GM21528 (cell line): ENCODE results near the gene SND1.

Experiments used
- ATAC-seq: cut with Tn5 transposase; IDR thresholded peaks from one replicate; pipeline ENCODE4 v1.9.1; 2021; ENCODE audit warnings: mild to moderate bottlenecking, moderate library complexity; ENCODE audit not compliant: unreplicated experiment, low FRiP score

SND1 gene

DNA sequence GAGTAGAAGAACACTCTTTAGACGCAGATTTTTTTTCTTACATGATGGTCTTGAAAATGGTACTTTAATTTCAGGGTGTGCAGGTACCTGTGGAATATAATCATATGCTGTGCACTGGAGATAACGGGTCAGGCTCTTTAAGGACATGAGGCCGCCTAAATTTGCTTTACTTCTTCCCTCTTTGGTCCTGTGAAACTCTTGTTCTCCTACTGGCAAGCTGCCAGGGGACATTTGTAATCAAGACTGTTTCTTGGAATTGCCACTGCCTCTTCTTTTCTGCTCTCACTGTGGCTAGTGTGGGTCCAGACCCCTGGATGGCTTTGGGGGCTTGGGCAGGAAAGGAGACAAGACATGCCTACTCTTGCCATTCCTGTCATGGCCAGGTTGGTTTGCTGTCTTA, 146.0 kb downstream of the SND1 start:
- ATAC-seq = no peak

DNA sequence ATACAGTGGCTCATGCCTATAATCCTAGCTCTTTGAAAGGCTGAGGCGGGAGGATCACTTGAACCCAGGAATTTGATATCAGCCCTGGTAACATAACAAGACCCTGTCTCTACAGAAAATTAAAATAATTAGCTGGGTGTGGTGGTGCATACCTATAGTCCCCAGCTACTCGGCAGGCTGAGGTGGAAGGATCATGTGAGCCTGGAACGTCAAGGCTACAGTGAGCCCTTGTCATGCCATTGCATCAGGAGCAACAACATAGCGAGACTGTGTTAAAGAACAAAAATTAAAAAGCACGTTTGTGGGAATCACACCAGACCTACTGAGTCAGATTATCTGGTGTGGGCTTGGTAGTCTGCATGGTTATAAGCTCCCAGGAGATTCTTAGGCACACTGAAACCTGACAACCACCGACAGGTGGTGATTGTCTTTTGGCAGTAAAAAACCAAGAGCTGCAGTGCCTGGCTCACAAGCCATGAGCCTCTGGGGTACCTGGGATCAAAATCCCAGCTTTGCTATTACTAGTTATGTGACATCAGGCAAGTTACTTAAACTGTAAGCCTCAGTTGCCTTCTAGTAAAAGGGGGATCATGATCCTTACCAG, 146.9 kb downstream of the SND1 start:
- no peak for ATAC-seq

DNA sequence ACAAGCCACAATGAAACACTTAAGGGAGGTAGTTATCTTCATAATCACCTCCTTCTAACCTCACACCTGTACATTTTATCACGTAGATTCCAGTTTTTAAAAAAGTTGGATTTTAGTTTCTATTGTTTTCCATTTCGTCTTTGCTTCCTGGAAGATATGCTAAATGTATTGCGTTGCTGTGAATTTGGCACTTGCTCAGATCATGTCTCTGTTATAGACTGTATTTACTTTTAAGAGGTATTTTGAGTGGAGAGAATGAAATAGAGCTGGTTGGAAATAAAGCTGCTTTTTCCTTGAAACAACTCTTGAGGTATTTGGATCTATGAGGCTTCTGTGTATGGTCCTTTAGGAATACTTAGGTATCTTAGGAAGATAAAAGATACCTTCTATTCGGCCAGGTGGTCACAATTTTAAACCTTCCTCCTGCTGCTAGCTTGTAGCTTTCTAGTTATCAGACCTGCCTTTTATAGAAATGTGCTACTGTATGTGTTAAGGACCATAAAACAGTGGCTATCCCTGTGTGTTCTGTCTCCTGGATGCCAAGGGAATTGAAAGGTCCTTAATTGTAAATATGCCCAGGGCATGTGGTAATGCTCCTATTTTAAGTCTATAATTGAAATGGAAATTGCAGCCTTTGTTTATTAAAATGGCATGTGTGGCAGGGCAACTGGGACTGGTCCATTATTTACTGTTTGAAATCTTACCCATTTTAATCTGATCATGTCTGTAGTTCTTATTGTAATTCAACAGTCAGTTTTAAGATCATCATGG, 147.7 kb downstream of the SND1 start:
- ATAC-seq = no peak

DNA sequence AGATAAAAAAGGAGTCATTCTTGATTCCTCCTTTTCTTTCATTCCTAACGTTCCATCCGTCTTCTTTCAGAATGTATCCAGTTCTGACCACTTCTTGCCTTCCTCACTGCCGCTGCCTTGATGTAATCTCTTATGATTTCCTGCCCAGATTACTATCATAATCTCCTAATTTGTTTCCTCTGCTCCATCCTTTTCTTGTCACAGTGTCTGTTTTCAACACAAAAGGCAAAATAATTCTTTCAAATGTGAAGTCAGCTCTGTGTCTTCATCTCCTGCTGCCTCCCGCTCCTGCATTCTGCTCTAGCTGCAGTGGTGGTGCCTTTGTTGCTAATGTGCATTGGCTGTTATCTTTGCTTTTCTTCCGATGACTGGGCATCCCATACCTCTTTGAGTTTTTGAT, 150.9 kb downstream of the SND1 start:
- no peak for ATAC-seq

DNA sequence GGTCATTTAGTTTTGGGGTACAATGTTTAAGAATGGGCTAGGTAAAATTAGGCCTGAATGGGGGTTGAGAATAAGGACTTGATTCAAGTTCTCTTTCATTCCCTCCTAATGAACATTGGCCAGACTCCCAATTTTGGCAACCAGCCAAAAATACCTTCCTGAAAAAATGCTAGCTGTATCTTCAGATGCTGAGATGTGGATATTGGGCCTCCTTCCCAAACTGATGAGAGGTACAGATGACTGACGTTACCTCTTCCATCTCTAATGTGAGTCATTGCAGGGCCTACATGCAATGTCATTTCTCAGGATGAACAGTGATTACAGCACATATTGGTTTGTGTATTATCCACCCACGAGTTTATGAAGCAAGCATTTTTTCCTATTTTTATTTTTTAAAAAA, 151.6 kb downstream of the SND1 start:
- no peak for ATAC-seq

- ATAC-seq = no peak
Observed at GRCh38 chr7:127807340-127807739, 155.3 kb downstream of the SND1 start.

- ATAC-seq = no peak
Observed at GRCh38 chr7:127807829-127808228, 155.8 kb downstream of the SND1 start.

- no peak for ATAC-seq
Observed at GRCh38 chr7:127809261-127809702, 157.3 kb downstream of the SND1 start.

GRCh38 chr7:127810113-127810512, 158.1 kb downstream of the SND1 start:
- ATAC-seq = no peak

DNA sequence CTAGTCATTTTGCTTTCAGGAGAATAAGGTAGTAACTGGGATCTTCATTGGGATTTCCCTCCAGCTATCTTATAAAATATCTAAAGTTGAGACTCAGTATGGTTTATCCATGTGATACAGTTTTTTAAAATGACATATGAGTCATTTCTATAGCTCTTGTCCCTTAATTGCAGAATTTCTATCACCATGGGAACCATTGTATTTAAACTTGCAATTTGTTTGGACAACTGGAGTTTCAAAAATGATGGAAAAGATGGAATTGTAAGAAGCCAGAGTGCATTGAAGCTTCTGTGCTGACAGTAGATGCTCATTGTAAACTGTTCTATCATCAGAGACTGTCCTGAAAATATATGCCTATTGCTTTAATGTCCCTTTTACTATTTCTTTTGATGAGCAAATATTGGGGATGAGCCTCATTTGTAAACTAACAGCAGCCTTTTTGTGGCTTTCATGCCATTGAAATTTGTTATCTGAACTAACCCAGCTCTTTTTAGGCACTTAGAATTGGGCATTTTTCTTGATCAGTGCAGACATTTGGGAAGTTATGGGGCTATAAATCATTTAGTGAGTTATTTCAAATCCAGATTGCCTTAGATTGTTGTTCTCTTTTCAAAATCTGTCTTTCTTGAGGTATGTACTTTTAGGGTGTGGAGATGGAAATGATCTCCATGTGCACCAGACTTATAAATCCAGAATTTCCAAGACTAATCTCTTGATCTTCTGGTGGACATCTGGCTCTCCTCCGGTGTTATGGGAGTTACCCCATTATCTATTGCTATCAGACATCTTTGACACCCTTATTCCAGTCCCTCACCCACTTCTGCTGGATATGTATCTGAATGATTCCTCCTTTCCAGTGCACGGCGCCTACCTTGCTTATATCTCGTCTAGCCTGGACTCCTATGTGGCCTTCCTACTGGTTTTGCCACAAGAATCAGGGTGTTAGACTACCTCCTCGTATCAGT, 159.0 kb downstream of the SND1 start:
- ATAC-seq = no peak

GRCh38 chr7:127812540-127812939, 160.5 kb downstream of the SND1 start:
- no peak for ATAC-seq

DNA sequence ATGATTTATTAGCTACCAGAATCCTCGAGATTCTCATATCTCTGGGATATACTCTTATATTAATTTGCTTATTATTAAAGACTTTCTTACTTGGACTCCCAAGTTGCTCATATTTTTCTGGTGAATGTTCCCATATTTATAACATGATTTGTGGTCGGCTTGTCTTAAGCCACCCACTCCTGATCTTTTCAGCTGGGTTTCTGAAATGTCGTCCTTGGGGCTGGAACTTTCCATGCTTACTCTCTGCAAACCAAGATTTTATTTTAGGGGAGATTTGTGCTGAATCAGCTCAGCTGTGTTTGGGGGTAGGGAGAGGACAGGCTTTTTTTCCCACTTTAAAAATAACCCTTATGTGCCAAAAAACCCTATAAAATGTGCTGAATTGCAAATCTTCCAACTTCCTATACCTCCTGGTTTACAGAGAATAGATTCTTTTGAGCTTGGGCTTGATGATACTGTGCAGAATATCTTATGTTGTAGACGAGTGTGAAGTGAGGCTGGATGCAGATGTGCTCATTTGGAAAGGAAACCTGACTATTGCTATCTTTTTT, 162.1 kb downstream of the SND1 start:
- ATAC-seq = no peak

GRCh38 chr7:127815631-127816145, 163.7 kb downstream of the SND1 start:
- ATAC-seq = no peak

DNA sequence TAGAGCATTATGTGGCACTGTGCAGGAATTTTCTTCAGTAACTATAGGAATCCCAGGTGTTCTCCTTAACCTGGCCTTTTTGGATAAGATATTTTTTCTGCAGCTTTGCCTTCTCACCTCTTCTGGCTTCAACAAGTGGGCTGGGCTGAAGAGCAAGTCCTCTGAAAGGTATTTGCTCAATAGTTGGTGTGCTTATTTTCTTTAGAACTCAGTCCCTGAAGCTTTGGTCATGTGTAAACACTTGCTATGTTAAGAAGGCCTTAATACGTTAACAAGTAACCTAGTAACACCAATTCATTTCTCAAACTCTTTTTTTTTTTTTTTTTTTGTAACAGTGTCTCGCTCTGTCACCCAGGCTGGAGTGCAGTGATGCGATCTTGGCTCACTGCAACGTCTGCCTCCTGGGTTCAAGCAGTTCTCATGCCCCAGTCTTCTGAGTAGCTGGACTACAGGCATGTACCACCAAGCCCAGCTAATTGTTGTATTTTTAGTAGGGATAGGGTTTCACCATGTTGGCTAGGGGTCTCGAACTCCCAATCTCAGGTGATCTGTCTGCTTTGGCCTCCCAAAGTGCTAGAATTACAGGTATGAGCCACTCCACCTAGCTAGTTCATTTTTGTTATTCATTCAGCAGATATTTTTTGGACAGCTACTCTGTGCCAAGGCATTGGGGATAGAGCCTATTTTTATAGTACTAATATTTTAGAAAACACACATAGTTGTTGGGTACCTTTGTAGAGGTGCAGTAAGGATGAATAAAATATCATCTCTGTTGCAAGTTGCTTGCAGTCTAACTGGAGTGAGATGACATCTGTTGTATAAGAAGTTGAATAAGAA, 164.6 kb downstream of the SND1 start:
- ATAC-seq = no peak

DNA sequence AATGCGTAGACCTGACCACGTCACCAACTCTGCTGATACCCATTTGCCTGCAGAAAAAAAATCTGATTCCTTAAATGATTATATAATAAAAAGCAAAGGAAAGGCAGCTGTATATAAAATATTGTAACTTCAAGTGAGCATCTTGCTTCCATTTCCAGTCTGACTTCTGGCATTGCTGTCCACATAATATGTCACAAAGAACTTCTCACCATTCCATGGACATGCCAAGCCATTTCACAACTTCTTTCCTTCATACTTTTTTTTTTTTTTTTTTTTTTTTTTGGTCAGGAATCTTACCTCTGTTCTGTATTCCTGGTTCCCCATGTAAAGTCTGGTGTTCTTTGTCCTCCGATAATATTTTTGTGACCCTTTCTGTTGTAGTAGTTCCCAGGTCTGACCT, 165.5 kb downstream of the SND1 start:
- ATAC-seq = no peak

- ATAC-seq = no peak
Observed at GRCh38 chr7:127818306-127818705, 166.3 kb downstream of the SND1 start.

GRCh38 chr7:127819975-127820731, 168.2 kb downstream of the SND1 start:
- ATAC-seq = no peak

DNA sequence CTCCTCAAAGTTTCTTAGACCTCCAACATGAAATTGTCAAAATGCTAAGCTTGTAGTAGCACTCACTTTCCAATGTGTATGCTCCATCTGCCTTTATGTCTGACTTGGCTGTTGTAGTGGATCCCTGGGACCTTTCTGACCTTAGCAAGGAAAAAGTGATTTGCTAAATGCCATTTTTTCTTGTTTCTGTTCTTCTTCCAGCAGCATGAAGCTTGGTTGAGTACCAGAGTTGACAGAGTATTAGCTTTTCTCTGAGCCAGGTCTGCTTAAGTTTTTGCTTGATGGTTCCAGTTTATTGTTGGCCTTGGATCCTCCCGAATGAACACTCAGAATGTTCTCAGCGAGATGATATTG, 168.7 kb downstream of the SND1 start:
- ATAC-seq = no peak

GRCh38 chr7:127821146-127821545, 169.2 kb downstream of the SND1 start:
- no peak for ATAC-seq
